Breast epithelium (tissue), 3 donors: ENCODE results near the gene WWTR1.

Experiments used
- POLR2AphosphoS5 ChIP-seq, 3 donors: sonication (generic); formaldehyde crosslinking; IDR thresholded peaks; one replicate each; pipeline ENCODE4 v1.6.1; 2017; ENCODE audit warnings: antibody characterized with exemption in 3 of 3
- TF ChIP-seq, protein P1 (sequence below), 3 donors: fragments of 450-650 bp; IDR thresholded peaks; one replicate each; pipeline ENCODE4 v1.5.1; 2016 to 2017; ENCODE audit warnings: antibody characterized with exemption in 3 of 3, mild to moderate bottlenecking in 3 of 3, moderate library complexity in 3 of 3

DNA sequence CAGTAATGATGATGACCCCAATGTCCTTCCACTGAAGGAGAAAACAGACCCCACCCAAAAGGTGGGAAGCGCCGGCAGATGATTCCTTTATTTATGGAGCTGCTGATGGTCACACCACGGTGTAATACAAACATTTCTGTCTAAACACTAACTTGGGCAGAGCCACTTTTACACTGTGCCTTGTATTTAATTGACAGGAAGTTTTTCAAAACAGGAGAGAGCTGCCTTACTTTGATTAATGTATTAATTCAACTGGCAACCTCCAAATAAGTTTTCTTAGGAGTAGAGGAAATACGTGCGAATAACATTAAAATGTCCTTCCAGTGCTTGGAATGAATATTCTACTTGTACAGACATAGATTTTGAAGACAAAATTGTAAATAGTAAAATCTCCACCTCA lies 70.4 kb downstream of the WWTR1 start:
- TF ChIP-seq, protein P1, sequence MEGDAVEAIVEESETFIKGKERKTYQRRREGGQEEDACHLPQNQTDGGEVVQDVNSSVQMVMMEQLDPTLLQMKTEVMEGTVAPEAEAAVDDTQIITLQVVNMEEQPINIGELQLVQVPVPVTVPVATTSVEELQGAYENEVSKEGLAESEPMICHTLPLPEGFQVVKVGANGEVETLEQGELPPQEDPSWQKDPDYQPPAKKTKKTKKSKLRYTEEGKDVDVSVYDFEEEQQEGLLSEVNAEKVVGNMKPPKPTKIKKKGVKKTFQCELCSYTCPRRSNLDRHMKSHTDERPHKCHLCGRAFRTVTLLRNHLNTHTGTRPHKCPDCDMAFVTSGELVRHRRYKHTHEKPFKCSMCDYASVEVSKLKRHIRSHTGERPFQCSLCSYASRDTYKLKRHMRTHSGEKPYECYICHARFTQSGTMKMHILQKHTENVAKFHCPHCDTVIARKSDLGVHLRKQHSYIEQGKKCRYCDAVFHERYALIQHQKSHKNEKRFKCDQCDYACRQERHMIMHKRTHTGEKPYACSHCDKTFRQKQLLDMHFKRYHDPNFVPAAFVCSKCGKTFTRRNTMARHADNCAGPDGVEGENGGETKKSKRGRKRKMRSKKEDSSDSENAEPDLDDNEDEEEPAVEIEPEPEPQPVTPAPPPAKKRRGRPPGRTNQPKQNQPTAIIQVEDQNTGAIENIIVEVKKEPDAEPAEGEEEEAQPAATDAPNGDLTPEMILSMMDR (IDR thresholded peaks at IDR 0.05), result no peak
- TF ChIP-seq POLR2AphosphoS5 (IDR thresholded peaks at IDR 0.05), result no peak
